BJ (cell line): ENCODE data around the gene NELL1. TPM values are rescaled to one million over a fixed set of nuclear protein-coding genes. Genes with fewer than 3 reads are reported as not detected.

Source experiments
- CTCF ChIA-PET: fragments of 350-600 bp; formaldehyde crosslinking; extraction: SDS; loops from one replicate; lab custom pipeline; 2021; ENCODE audit warnings: antibody characterized with exemption, inconsistent platforms; lab: Yijun Ruan, JAX
- POLR2A ChIA-PET: fragments of 300-600 bp; sonication (Branson Sonifier 250); formaldehyde crosslinking; extraction: SDS; loops from one replicate; lab custom pipeline; 2021; ENCODE audit warnings: antibody characterized with exemption; lab: Charles Lee
- DNase-seq: peaks from one replicate; pipeline ENCODE4 v3.0.0-alpha.2; 2011; ENCODE audit warnings: low read depth
- H3K27me3 ChIP-seq: 2 replicates; pipeline ENCODE4 v1.6.0; 2011; ENCODE audit warnings: low read length; ENCODE audit not compliant: control insufficient read depth, insufficient read depth
- H3K36me3 ChIP-seq: 2 replicates; pipeline ENCODE4 v1.5.1; 2011; ENCODE audit warnings: low read length; ENCODE audit not compliant: control insufficient read depth, insufficient read depth
- H3K4me3 ChIP-seq: 2 replicates; pipeline ENCODE4 v1.5.1; 2011; ENCODE audit warnings: low read depth, mild to moderate bottlenecking, control low read depth, low read length
- polyA plus RNA-seq: library from polyadenylated mRNA; depleted of rRNA; stranded (reverse); fragments of >200 nt; gene quantifications from 2 replicates; pipeline ENCODE4 v1.2.3, GENCODE V29; 2011
- TF ChIP-seq, protein P1 (sequence below): IDR thresholded peaks from 2 replicates; pipeline ENCODE4 v1.5.1; 2011; ENCODE audit warnings: low read depth, mild to moderate bottlenecking, control low read depth, inconsistent platforms, low read length, moderate library complexity; ENCODE audit not compliant: insufficient read depth

The NELL1 gene
- polyA plus RNA-seq, 1 experiment = not detected

DNA sequence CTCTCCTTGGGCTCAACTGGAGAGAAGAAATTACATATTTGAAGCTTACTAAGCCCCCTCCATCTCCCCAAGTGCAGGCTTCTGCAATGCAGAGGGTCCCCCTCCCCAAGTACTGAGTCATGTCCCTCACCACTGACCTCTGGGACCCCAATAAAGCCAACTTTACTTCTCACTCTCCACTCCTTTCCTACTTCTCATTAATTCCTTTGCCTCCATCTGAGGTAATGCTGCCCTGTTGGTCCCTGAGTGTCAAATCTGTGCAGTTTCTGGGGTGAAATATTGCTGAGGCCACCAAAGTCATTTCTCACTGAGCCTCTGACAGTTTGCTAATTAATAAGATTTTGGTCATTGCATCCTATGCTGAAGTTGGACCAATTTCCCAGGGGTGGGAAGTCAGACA, 101.6 kb downstream of the NELL1 start:
- no peak for DNase-seq
- H3K27me3 ChIP-seq = no peaks in the 10 kb centered on the region
- H3K36me3 ChIP-seq = no peaks in the 10 kb centered on the region
- H3K4me3 ChIP-seq = no peak overlapping the region
- ChIA-PET CTCF (no interaction called here), POLR2A (no interaction called here)
- TF ChIP-seq, protein P1, sequence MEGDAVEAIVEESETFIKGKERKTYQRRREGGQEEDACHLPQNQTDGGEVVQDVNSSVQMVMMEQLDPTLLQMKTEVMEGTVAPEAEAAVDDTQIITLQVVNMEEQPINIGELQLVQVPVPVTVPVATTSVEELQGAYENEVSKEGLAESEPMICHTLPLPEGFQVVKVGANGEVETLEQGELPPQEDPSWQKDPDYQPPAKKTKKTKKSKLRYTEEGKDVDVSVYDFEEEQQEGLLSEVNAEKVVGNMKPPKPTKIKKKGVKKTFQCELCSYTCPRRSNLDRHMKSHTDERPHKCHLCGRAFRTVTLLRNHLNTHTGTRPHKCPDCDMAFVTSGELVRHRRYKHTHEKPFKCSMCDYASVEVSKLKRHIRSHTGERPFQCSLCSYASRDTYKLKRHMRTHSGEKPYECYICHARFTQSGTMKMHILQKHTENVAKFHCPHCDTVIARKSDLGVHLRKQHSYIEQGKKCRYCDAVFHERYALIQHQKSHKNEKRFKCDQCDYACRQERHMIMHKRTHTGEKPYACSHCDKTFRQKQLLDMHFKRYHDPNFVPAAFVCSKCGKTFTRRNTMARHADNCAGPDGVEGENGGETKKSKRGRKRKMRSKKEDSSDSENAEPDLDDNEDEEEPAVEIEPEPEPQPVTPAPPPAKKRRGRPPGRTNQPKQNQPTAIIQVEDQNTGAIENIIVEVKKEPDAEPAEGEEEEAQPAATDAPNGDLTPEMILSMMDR = no peak

DNA sequence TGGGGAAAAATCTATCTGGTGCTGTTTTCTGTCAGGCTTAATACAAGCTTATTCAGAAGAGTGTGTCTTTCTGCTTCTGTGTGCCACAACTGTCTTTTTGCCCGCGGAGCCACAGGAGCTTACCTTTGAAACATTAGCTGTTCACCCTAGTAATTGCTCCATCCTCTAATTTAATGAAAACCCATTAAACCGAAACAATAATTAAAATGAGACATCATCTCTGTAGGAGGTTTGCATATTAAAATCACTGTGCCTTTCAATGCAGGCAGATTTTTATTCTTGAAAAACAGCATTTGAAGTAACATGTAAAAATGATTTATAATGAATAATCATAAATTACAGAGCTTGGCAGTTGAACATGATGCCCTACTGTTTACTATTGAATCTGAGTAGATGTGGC, 102.3 kb downstream of the NELL1 start:
- TF ChIP-seq, protein P1 = no peak
- ChIA-PET CTCF (no interaction called here), POLR2A (no interaction called here)
- no peaks in the 10 kb centered on the region for H3K27me3 ChIP-seq
- no peak overlapping the region for H3K4me3 ChIP-seq
- H3K36me3 ChIP-seq = no peaks in the 10 kb centered on the region
- DNase-seq = no peak

DNA sequence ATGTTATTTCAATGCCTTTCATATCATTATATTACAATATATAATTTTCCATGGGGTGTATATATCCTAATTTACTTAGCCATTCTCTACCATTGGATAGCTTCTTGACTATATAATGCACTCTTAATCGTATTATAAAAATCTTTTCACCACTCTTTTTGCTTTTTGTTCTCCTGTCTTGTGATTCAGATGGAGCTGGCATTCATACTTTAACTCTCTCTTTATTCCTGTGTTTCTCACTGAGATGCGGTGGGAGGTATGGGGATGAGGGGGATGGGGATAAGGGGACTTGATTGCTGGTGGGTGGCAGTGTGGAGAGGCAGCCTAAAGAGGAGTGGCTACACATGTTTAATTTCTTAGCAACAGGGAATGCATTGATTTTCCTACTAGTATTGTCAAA, 105.9 kb downstream of the NELL1 start:
- ChIA-PET CTCF (no interaction called here), POLR2A (no interaction called here)
- no peaks in the 10 kb centered on the region for H3K36me3 ChIP-seq
- no peaks in the 10 kb centered on the region for H3K27me3 ChIP-seq
- TF ChIP-seq, protein P1 = no peak
- H3K4me3 ChIP-seq = no peak overlapping the region
- DNase-seq = no peak

DNA sequence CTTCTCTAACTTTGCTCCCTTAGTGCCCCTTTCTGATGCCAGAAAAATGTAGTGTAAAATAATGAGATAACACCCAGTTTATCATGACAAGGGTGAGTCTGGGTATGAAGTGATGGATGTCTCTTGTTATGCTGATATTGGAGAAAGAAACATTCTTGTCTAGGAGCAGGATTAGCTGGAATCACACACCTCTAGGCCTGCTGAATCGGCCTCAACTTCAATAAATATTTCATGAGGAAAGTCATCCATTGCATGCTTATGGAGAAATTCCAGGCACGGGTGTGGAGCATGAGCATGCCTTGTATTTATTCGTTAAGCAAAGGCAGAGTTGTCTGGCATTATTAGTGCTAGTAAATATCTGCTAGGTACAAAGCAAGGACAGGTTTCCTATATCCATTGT, 113.4 kb downstream of the NELL1 start:
- H3K36me3 ChIP-seq = no peaks in the 10 kb centered on the region
- POLR2A ChIA-PET = no interaction called here
- H3K4me3 ChIP-seq = no peak overlapping the region
- CTCF ChIA-PET = no interaction called here
- H3K27me3 ChIP-seq = no peaks in the 10 kb centered on the region
- DNase-seq = no peak
- TF ChIP-seq, protein P1 = no peak

DNA sequence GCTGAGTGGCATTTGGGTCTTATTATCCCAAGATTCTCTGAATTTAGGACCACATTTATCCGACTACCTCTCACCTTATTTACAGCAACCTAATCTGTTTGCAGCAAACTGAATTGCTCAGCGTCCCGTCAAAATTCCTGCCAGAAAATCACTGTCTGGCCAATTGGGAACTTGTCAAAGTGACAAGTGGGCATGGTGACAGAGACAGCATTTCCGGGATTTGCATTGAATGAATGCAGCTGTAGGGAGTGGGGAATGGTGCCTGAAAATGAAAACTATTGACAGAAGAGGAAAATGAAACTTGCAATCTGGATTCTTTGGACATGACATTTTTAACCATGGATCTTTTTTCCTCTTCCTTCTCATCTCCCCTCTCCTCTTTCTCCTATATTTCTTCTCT, 113.8 kb downstream of the NELL1 start:
- Histone ChIP-seq H3K36me3 (no peaks in the 10 kb centered on the region), H3K27me3 (no peaks in the 10 kb centered on the region), H3K4me3 (no peak overlapping the region)
- CTCF ChIA-PET = no interaction called here
- POLR2A ChIA-PET = no interaction called here
- TF ChIP-seq, protein P1 = no peak
- no peak for DNase-seq
